Measurements from ENCODE around the gene ADK. TPM values are rescaled to one million over a fixed set of nuclear protein-coding genes. Genes with fewer than 3 reads are reported as not detected.

The ADK gene
- total RNA-seq, 1 donor from 2014 or later, result 26.2 TPM

GRCh38 chr10:74379474-74379873 is 228.5 kb downstream of the ADK start:
- H3K27me3 Mint-ChIP-seq (ENCODE audit: low read depth), result no peaks in the 10 kb centered on the region
- no peak for DNase-seq (ENCODE audit: low spot score in 2 of 2, unreplicated experiment in 2 of 2)
- TF ChIP-seq CTCF (IDR thresholded peaks at IDR 0.05; ENCODE audit: unreplicated experiment), result no peak
- H3K36me3 Mint-ChIP-seq, result no peaks in the 10 kb centered on the region
- H3K9me3 Mint-ChIP-seq, result no peaks in the 10 kb centered on the region
- H3K4me3 Mint-ChIP-seq, result no peak overlapping the region
- no peaks in the 10 kb centered on the region for H3K4me1 Mint-ChIP-seq
- no peak overlapping the region for H3K27ac Mint-ChIP-seq

- no peak for DNase-seq (ENCODE audit: low spot score in 2 of 2, unreplicated experiment in 2 of 2)
- no peaks in the 10 kb centered on the region for H3K9me3 Mint-ChIP-seq
- H3K4me1 Mint-ChIP-seq, result no peaks in the 10 kb centered on the region
- no peak overlapping the region for H3K4me3 Mint-ChIP-seq
- no peaks in the 10 kb centered on the region for H3K27me3 Mint-ChIP-seq (ENCODE audit: low read depth)
- H3K36me3 Mint-ChIP-seq, result no peaks in the 10 kb centered on the region
- TF ChIP-seq CTCF (IDR thresholded peaks at IDR 0.05; ENCODE audit: unreplicated experiment), result no peak
- H3K27ac Mint-ChIP-seq, result no peak overlapping the region
Observed at GRCh38 chr10:74380795-74381194, 229.8 kb downstream of the ADK start.

- no peak overlapping the region for H3K27ac Mint-ChIP-seq
- H3K36me3 Mint-ChIP-seq, result no peaks in the 10 kb centered on the region
- H3K27me3 Mint-ChIP-seq (ENCODE audit: low read depth), result no peaks in the 10 kb centered on the region
- no peaks in the 10 kb centered on the region for H3K9me3 Mint-ChIP-seq
- H3K4me1 Mint-ChIP-seq, result no peaks in the 10 kb centered on the region
- DNase-seq (ENCODE audit: low spot score in 2 of 2, unreplicated experiment in 2 of 2), result no peak
- TF ChIP-seq CTCF (IDR thresholded peaks at IDR 0.05; ENCODE audit: unreplicated experiment), result no peak
- H3K4me3 Mint-ChIP-seq, result no peak overlapping the region
Observed at GRCh38 chr10:74381291-74381853, 230.4 kb downstream of the ADK start.

- H3K36me3 Mint-ChIP-seq, result no peaks in the 10 kb centered on the region
- no peak for DNase-seq (ENCODE audit: low spot score in 2 of 2, unreplicated experiment in 2 of 2)
- no peaks in the 10 kb centered on the region for H3K9me3 Mint-ChIP-seq
- TF ChIP-seq CTCF (IDR thresholded peaks at IDR 0.05; ENCODE audit: unreplicated experiment), result no peak
- no peaks in the 10 kb centered on the region for H3K27me3 Mint-ChIP-seq (ENCODE audit: low read depth)
- no peak overlapping the region for H3K4me3 Mint-ChIP-seq
- no peak overlapping the region for H3K27ac Mint-ChIP-seq
- H3K4me1 Mint-ChIP-seq, result no peaks in the 10 kb centered on the region
Observed at GRCh38 chr10:74382663-74383062, 231.6 kb downstream of the ADK start.

- Mint-ChIP-seq H3K4me1 (no peaks in the 10 kb centered on the region), H3K36me3 (no peaks in the 10 kb centered on the region), H3K27me3 (ENCODE audit: low read depth) (no peaks in the 10 kb centered on the region), H3K4me3 (no peak overlapping the region), H3K27ac (no peak overlapping the region), H3K9me3 (no peaks in the 10 kb centered on the region)
- no peak for DNase-seq (ENCODE audit: low spot score in 2 of 2, unreplicated experiment in 2 of 2)
- TF ChIP-seq CTCF (IDR thresholded peaks at IDR 0.05; ENCODE audit: unreplicated experiment), result no peak
Observed at GRCh38 chr10:74383642-74384041, 232.6 kb downstream of the ADK start.

Measured in mesothelial cell of epicardium (in vitro differentiated cells).